GM19468 (cell line): ENCODE measurements around the gene RBM39.
"Not testable (repeated sequence)": the region's sequence is repeated elsewhere in the genome, so short reads cannot be mapped to it uniquely, and the experiment has no call there.

ENCODE experiments used
- ATAC-seq: cut with Tn5 transposase; IDR thresholded peaks from one replicate; pipeline ENCODE4 v1.9.1; 2021; ENCODE audit warnings: mild to moderate bottlenecking, moderate library complexity, moderate number of reproducible peaks; ENCODE audit not compliant: unreplicated experiment; ENCODE audit errors: extremely low read depth

The RBM39 gene

GRCh38 chr20:35729836-35730582, 12.1 kb downstream of the RBM39 start:
- no peak for ATAC-seq

GRCh38 chr20:35729283-35729807, 12.7 kb downstream of the RBM39 start:
- no peak for ATAC-seq

DNA sequence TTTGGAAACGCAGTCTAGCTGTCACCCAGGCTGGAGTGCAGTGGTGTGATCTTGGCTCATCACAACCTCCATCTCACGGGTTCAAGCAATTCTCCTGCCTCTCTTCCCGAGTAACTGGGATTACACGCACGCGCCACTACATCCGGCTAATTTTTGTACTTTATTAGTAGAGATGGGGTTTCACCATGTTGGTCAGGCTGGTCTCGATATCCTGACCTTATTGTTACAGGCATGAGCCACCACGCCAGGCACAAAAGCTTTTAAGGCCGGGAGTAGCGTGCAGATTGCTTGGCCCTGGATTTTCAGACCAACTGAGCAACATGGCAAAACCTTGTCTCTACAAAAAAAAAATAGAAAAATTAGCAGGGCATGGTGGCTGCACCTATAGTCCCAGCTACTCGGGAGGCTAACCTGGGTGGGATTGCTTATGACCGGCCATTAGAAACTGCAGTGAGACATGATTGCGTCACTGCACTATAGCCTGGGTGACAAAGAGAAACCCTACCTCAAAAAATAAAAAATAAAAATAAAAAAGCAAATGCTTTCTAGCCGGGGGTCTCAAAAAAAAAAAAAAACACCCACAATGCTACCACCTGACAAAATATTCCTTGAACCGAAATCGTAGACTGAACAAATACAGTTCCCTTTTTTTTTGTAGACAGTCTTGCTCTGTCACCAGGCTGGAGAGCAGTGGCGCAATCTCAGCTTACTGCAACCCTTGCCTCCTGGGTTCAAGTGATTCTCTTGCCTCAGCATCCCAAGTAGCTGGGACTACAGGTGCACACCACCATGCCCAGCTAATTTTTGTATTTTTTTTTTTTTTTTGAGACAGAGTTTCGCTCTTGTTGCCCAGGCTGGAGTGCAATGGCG, 15.0 kb downstream of the RBM39 start:
- ATAC-seq, result no peak

DNA sequence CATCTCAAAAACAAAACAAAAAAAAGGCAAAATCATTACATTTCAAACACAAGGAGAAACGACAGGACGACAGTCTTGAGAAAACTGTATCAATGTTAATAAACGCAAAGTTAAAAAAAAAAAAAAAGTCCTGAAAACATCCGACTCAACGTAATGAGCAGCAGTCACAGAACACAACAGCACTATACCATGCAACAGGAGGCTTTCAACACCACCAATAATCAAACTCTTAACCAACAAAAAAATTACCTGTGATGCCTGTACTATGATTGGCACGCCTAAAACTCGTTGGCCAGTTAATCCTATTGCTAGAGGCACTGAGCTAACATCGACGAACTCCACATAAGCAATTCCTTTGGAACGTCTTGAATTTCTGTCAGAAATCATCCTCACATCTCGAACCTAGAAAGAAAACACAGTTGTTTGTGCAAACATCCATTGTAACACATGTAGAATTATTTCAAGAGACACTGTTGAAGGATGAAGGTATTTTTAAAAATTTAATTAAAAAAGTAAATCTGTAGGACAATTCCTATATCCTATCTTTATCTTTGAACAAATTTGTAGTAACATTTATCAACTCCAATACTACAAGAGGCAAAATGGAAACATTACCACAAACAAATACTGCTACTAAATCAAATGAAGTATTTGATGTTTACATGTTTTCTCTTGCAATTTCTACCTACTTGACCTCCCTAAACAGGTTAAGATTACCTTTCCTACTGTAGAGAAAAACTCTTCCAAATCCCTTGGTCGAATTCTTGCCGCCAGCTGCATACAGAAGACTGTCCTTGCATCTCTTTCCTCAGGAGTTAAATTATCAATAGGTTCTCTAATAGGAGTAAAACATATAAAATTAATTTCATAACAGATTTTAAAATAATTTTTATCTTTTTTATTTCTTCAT, 17.5 kb downstream of the RBM39 start:
- no peak for ATAC-seq

- ATAC-seq, result not testable (repeated sequence)
These were observed 18.3 kb downstream of the RBM39 start for GRCh38 chr20:35723652-35724320.

GRCh38 chr20:35723275-35723639, 18.8 kb downstream of the RBM39 start:
- ATAC-seq, result not testable (repeated sequence)

- no peak for ATAC-seq
These were observed 20.4 kb downstream of the RBM39 start for GRCh38 chr20:35721621-35722020.

DNA sequence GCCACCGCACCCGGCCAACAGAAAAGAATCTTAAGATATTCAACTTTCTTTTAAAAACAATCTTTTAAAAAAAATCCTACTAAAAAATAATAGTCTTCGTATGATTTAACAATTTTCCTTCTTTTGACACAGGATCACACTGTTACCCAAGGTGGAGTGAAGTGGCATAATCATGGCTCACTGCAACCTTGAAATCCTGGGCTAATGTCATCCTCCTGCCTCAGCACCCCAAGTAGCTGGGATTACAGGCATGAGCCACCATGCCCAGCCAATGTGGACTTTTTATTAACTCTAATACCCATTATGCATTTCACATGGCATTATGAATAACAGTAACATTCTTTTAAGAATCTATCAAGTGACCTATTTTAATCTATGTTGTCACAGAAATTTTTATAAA, 20.8 kb downstream of the RBM39 start:
- no peak for ATAC-seq

- ATAC-seq, result no peak
These were observed 21.6 kb downstream of the RBM39 start for GRCh38 chr20:35720165-35721123.

DNA sequence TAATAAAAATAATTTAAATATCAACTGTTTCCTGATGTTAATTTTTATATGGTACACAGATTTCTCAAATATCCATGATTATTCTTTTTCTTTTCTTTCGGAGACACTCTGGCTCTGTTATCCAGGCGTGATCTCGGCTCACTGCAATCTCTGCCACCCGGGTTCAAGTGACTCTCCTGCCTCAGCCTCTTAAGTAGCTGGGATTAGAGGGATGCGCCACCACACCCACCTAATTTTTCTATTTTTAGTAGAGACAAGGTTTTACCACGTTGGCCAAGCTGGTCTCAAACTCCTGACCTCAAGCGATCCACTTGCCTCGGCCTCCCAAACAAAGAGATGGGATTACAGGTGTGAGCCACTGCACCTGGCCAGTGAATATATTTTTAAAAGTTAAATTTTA, 22.3 kb downstream of the RBM39 start:
- no peak for ATAC-seq

DNA sequence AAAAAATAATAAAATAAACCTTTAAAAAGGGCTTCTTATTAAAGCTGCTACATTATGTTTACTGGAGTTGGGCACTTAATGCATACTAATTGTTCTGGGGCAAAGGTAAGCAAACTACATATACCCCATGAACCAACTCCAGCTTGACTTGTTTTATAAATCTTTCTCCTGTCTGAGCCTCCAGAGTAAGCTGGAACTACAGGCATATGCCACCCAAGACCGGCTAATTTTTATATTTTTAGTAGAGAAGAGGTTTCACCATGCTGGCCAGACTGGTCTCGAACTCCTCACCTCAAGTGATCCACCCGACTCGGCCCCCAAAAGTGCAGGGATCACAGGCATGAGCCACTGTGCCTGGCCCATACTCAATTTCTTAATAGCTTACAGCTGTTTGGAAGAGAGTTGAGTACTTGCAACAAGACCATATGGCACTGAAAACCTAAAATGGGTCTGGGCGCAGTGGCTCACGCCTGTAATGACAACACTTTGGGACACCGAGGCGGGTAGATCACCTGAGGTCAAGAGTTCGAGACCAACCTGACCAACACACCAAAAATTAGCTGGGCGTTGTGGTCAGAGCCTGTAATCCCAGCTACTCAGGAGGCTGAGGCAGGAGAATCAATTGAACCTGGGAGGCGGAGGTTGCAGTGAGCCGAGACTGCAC, 23.0 kb downstream of the RBM39 start:
- no peak for ATAC-seq

DNA sequence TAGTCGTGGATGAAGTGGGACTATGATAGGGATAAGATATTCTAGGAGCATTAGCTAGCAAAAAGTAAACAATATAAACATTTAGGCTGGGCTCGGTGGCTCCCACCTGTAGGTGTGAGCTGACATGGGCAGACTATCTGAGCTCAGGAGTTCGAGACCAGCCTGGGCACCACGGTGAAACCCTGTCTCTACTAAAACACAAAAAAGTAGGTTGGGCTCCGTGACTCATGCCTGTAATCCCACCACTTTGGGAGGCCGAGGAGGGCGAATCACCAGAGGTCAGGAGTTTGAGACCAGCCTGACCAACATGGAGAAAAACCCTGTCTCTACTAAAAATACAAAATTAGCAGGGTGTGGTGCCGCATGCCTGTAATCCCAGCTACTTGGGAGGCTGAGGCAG, 23.7 kb downstream of the RBM39 start:
- ATAC-seq, result not testable (repeated sequence)

- no peak for ATAC-seq
These were observed 25.7 kb downstream of the RBM39 start for GRCh38 chr20:35716330-35716729.

GRCh38 chr20:35715652-35716051, 26.4 kb downstream of the RBM39 start:
- no peak for ATAC-seq

GRCh38 chr20:35714127-35714526, 27.9 kb downstream of the RBM39 start:
- ATAC-seq, result no peak

- ATAC-seq, result not testable (repeated sequence)
These were observed 28.9 kb downstream of the RBM39 start for GRCh38 chr20:35713120-35713519.

DNA sequence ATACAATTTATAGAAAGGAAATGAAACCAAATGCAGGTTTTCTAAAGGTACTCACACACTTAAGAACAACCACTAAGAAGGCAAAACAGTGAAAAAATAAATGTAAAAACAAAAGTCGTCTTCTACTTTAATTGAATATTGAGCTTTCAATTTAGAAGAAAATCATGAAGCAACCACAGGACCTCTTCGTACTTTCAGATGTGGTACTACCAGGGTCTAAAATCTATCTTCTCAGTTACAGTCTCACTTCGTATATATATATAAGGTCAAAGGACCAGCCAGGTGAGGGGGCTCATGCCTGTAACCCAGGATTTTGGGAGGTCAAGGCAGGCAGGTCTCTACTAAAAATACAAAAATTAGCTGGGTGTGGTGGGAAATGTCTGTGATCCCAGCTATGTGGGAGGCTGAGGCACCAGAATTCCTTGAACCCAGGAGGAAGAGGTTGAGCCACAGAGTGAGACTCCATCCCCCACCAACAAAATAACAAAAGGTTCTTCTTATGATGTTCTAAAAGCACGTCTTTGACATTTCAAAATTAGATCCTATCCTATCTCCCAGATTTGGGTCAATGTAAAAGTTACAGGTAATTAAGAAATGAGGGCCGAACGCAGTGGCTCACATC, 30.4 kb downstream of the RBM39 start:
- no peak for ATAC-seq
